COR-L47 (cell line): Measurements from ENCODE around the gene FGR.
A peak's percentile ranks its signal among the peaks of the same experiment; 100 is the strongest.
"Not testable (repeated sequence)": the region's sequence is repeated elsewhere in the genome, so short reads cannot be mapped to it uniquely, and the experiment has no call there.

Experiments used
- DNase-seq: peaks from one replicate; lab custom pipeline; 2025; lab: John Stamatoyannopoulos, UW

The FGR gene

DNA sequence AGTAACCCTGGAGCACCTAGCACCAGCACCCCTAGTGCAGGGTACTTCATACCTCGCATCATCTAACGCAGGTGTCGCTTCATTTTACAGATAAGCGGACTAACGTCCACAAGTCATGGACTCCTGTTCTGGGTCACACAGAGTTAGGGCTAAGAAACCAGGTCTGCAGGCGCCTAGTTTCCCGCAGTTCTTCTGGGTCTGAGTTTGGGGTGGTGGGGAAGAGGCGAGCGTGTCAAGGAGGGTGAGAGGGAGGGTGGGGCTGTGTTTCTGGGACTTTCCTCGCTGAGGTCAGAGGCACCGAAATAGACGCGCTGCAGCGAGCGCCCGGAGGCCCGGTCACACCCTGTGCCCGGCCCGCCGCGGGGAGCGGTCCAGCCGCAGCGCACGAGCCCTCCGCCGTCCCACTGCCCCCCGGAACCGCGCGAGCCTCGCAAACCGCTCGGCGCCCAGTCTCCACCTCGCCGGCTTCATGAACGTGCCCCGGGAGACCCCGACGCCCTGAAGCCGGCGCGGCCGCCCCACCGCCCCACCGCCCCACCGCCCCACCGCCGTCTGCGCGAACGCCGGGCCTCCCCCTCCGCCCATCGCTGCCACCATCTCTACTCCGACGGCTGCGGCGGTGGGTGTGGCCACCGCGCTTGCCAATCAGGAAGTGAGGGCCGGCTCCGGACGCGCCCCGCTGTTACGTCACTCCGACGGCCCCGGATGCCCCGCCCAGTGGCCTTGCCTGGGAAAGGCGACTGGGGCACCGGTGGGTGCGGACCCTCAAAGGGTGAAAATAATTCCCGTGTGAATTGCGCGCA is 24.7 kb upstream of the FGR start:
- peak; percentile 88 for DNase-seq

DNA sequence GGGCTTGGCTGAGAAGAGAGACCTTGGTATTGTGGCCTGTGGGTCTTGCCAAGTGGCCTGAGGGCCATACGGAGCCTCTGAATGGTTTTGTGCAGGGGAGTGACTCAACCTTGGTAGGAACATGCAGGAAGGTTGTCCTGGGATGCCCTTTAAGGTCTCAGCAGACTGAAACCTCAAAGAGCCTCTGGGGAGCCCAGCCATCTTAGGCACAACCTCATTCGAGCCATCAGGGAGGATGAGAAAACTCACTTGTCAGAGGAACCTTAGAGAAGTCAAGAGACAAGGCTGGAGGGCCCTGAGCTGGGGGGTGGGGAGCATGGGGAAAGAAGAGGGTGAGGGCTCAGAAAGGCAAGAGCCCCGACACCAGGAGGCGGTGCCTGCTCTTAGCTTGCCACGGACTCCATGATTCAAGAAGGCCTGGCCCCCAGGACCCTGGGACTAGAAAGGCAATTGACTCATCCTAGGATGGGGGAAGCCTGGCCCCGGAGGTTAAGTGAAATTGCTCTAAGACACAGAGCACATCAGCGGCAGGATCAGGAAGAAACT is 24.0 kb upstream of the FGR start:
- DNase-seq = no peak

- no peak for DNase-seq
Observed at GRCh38 chr1:27656157-27656893, 21.3 kb upstream of the FGR start.

DNA sequence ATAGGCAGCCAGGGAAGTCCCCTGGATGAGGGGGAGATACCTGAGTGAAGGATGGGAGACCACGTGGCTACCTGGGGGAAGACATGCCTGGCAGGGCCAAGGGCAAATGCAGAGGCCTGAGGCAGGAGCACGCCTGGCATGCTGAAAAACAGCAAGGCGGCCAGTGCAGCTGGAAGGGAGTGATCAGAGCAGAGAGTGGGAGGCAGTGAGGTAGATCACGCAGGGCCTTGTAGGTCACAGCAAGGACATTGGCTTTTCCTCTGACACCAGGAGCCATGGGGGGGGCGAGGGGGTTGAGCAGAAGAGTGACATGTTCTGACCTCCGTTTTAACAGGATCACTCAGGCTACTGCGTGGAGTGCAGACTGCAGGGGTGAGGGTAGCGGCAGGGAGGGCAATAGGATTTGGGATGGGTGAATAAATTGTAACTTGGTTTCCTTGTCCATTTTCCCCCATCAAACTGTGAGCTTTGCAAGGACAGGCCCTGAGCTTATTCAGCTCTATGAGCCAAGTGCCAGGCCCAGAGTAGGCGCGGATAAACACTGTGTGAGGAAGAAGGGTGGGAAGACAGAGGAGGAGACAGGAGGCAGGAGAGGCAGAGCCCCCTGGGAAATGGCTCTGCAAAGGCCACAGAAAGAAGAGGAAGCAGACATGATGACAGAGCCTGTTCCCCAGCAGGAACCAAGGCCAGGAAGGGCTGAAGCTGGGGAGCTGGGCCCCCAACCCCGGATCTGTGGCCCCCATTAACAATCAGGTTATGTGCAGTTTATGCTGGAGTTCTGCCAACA is 20.4 kb upstream of the FGR start:
- no peak for DNase-seq

GRCh38 chr1:27652111-27652864 is 17.3 kb upstream of the FGR start:
- DNase-seq = no peak

GRCh38 chr1:27650539-27651175 is 15.7 kb upstream of the FGR start:
- DNase-seq = no peak

- DNase-seq = no peak
Observed at GRCh38 chr1:27650171-27650538, 15.2 kb upstream of the FGR start.

- no peak for DNase-seq
Observed at GRCh38 chr1:27649306-27649635, 14.3 kb upstream of the FGR start.

DNA sequence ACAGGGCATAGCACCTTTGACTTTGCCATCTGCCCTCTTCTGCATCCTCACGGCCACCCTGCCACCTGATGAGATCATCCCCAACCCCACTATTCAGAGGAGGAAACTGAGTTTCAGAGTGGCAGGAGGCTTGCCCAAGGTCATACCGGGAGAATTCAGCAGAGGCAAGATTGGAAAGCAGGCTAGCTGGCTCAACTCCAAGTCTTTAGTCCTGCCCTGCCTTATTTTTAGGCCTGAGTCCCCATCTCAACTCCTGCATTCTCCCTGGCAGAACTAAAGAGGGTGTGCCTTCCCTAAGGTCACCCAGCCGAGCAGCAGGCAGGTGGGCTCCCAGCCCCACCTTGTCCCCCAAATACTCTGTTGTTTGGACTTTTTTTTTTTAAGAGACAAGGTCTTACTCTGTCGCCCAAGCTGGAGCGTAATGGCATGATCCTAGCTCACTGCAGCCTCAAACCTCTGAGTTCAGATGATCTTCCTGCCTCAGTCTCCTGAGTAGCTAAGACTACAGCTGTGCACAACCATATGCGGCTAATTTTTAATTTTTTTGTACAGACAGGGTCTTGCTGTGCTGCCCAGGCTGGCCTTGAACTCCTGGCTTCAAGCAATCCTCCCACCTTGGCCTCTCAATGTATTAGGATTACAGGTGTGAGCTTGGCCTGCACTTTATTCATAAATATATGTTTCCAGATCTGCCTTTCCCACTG is 13.8 kb upstream of the FGR start:
- DNase-seq = no peak

- DNase-seq = no peak
Observed at GRCh38 chr1:27647328-27647727, 12.3 kb upstream of the FGR start.

DNA sequence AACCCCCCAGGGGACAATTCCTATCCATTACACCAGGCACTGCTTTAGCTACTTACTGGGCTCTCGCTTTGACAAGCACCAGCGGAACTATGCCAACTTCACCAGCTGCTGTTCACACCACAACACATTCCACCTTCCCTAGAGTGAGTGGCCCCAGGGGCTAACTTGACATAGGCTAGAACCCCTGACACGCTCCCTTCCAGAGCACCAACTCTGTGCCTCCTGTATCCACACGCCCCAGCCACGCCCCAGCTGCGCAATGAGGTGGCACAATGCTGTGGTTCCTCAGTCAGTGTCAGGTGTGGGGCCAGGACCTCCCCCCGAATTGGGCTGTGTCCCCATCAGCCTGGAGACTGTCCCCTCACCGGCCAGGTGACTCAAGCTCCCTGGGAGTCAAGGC is 11.7 kb upstream of the FGR start:
- DNase-seq = no peak

DNA sequence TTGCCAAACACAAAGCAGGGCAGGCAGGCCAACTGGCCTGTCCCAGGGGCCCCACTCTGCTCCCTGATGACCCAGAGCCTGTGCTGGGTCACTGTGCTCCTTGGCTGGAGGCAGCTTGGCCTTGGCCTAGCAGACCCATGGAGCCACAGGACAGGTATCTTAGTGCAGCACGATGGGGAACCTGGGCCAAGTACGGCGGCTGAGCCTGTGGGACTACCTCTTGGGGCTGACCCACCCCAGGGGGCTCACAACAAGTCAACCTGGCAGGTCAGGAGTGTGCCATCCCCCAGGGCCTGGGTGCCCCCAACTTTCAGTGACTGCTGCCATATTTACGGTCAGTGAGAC is 10.1 kb upstream of the FGR start:
- no peak for DNase-seq

GRCh38 chr1:27644369-27645070 is 9.5 kb upstream of the FGR start:
- no peak for DNase-seq

GRCh38 chr1:27643600-27644368 is 8.8 kb upstream of the FGR start:
- no peak for DNase-seq

DNA sequence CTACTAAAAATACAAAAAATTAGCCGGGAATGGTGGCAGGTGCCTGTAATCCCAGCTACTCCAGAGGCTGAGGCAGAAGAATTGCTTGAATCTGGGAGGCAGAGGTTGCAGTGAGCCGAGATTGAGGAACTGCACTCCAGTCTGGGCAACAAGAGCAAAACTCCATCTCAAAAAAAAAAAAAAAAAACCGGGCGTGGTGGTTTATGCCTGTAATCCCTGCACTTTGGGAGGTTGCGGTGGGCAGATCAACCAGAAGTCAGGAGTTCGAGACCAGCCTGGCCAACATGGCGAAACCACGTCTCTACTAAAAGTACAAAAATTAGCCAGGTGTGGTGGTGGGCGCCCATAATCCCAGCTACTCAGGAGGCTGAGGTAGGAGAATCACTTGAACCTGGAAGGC is 5.5 kb upstream of the FGR start:
- not testable (repeated sequence) for DNase-seq

DNA sequence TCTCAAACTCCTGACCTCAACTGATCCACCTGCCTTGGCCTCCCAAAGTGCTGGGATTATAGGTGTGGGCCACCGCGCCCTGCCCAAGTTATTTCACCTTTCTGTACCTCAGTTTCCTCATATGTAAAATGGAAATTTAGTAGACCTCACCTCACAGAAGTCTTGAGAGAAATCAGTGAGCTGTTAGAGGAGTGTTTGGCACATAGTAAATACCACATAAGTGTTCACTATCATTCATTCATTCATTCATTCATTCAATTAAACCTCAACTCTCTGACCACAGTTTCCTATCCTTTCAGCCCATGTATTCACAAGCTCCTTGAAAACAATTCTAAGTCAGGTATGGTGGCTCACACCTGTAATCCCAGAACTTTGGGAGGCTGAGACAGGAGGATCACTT is 3.8 kb upstream of the FGR start:
- no peak for DNase-seq

DNA sequence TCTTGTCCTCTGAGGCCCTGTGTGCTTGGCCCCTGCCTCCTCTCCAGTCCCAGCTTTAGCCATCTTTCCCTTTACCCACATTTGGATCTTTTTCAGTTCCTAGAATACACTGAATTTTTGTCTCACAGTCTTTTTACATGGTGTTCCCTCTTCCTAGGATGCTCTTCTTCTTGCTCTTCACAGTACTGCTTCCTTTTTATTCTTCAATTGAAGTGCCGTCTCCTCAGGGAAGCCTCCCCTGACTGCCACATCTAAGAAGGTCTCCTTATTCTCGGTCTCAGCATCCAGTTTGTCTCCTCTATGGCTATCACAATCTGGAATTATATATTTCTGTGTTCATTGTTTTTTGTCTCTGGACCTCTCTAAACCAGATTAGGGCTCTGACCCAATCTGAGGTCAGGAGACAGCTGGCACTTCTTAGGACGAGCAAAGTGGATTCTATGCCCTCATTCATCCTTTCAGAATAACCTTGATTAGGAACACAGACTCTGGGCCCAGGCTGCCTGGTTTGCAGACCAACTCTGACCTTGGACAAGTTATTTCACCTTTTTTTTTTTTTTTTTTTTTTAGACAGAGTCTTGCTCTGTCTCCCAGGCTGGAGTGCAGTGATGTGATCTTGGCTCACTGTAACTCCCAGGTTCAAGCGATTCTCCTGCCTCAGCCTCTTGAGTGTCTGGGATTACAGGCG is 3.2 kb upstream of the FGR start:
- DNase-seq = no peak

- no peak for DNase-seq
Observed at GRCh38 chr1:27635396-27636142, 584 bp upstream of the FGR start.
